ENCODE results near the gene PPME1. TPM values are rescaled to one million over a fixed set of nuclear protein-coding genes. Genes with fewer than 3 reads are reported as not detected.

PPME1 gene
- total and polyA plus RNA-seq, 9 of the 15 experiments (the other 6 are each of a cell fraction or from before 2014, with no cell fraction given), result 9.8 to 81.7 (median 37.6) TPM

DNA sequence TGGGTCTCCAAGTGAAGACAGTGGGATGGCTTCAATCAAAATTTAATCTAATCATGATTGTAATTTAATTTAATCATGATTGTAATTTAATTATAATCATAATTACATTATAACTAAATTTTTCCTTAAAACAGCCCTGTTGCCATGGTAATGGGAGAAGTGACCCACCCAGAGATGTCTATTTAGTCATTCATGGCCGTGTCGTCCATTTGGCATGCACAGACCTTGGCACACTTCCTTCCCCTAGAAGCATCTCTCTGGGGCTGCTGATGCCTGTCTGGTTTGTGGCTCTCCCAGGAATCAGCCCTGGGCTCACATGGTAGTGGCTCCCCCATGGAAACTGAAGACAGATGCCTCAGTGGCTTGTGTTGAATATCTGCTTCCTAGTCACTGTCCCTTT lies 113.4 kb downstream of the PPME1 start:
- no peaks in the 10 kb centered on the region for H3K36me3 ChIP-seq (ENCODE audit: control insufficient read depth, insufficient read depth, low read length)
- H4K20me1 ChIP-seq (replicated peaks; ENCODE audit: control insufficient read depth, insufficient read depth, low read length), result no peaks in the 10 kb centered on the region
- no peak for DNase-seq (ENCODE audit: extremely low read depth in 1 of 4, low spot score in 3 of 4)
- intact Hi-C loops (cut with micrococcal nuclease) (no loop called here), in situ Hi-C loops (cut with MboI) (no loop called here)
- H3K27me3 ChIP-seq (ENCODE audit: control insufficient read depth in 2 of 2, insufficient read depth in 2 of 2, low read length in 2 of 2), result peaks cover 0 to 1% of the 10 kb centered on the region in 2 experiments; a peak in 1 of 5 replicates
- no peak for FAIRE-seq
- no peak overlapping the region for H3K9ac ChIP-seq (ENCODE audit: insufficient read depth in 1 of 2, low read depth in 2 of 2, low read length in 2 of 2)
- H3K9me1 ChIP-seq (ENCODE audit: control insufficient read depth, insufficient read depth, low read length), result no peaks in the 10 kb centered on the region
- no peak overlapping the region for H3K4me2 ChIP-seq (ENCODE audit: insufficient read depth, low read length)
- no TSS peak for BruUV-seq (replicated peaks)
- H3K9me3 ChIP-seq (replicated peaks; ENCODE audit: control insufficient read depth, insufficient read depth, low read depth, low read length), result no peaks in the 10 kb centered on the region
- 0% methylated on average over 2 of the region's 2 CpGs for WGBS (ENCODE audit: insufficient coverage, low coverage, missing lambda C conversion rate)
- no peak overlapping the region for H3K27ac ChIP-seq (ENCODE audit: extremely low read depth, low read depth, low read length)
- no peaks in the 10 kb centered on the region for H3K79me2 ChIP-seq (ENCODE audit: control insufficient read depth, insufficient read depth, low read length)
- ATAC-seq, result no peak
- no peak for TF ChIP-seq LEF1 (IDR thresholded peaks at IDR 0.05)
- TF ChIP-seq RFX1 (IDR thresholded peaks at IDR 0.05), result peak; percentile 56
- no peak overlapping the region for H2AFZ ChIP-seq (ENCODE audit: low read depth, low read length)
- no peaks in the 10 kb centered on the region for H3K4me1 ChIP-seq (replicated peaks in 1 of 2; ENCODE audit: control insufficient read depth in 2 of 2, insufficient read depth in 2 of 2, low read length in 2 of 2)
- ChIA-PET CTCF (ENCODE audit: low intra/inter-chr PET ratio) (no interaction called here), POLR2A (no interaction called here)
- no peak overlapping the region for H3K4me3 ChIP-seq

DNA sequence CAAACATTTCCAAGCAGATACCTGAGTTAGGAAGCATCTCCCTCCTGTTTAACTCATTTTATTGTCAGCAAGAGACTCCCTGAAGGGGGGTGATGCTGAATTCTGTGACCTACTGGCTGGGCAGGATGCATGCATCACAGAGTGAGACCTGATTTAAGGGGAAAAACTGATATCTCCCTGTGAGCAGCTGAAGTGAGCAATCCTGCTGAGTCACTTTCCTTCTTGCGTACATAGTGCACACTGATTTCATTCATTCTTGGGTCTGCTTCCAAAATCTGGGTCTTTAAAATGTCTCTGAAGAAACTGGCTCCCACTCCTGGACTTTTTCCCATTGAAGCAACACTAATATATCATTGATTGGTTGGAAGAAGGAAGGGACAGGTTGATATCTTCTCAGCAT lies 117.1 kb downstream of the PPME1 start:
- no peak overlapping the region for H3K4me2 ChIP-seq (ENCODE audit: insufficient read depth, low read length)
- intact Hi-C loops (cut with micrococcal nuclease) (no loop called here), in situ Hi-C loops (cut with MboI) (no loop called here)
- H4K20me1 ChIP-seq (replicated peaks; ENCODE audit: control insufficient read depth, insufficient read depth, low read length), result no peaks in the 10 kb centered on the region
- no peaks in the 10 kb centered on the region for H3K9me3 ChIP-seq (replicated peaks; ENCODE audit: control insufficient read depth, insufficient read depth, low read depth, low read length)
- no TSS peak for BruUV-seq (replicated peaks)
- no peak overlapping the region for H2AFZ ChIP-seq (ENCODE audit: low read depth, low read length)
- H3K4me3 ChIP-seq, result no peak overlapping the region
- H3K4me1 ChIP-seq (replicated peaks in 1 of 2; ENCODE audit: control insufficient read depth in 2 of 2, insufficient read depth in 2 of 2, low read length in 2 of 2), result no peaks in the 10 kb centered on the region
- no peaks in the 10 kb centered on the region for H3K27me3 ChIP-seq (ENCODE audit: control insufficient read depth in 2 of 2, insufficient read depth in 2 of 2, low read length in 2 of 2)
- FAIRE-seq (peak; percentile 62), DNase-seq (ENCODE audit: extremely low read depth in 1 of 4, low spot score in 3 of 4) (peak in 2 of 4 experiments; percentile 29 to 36), ATAC-seq (no peak)
- whole genome bisulfite sequencing (ENCODE audit: insufficient coverage, low coverage, missing lambda C conversion rate), result 5% methylated on average over 1 of the region's 1 CpG
- ChIA-PET POLR2A (interaction anchor here (0.5 to 0.6 kb wide), 2 partner anchors 60 to 959 kb away, joined by 3 read pairs; no protein-coding TSS in a partner anchor), CTCF (ENCODE audit: low intra/inter-chr PET ratio) (no interaction called here)
- H3K9ac ChIP-seq (ENCODE audit: insufficient read depth in 1 of 2, low read depth in 2 of 2, low read length in 2 of 2), result no peak overlapping the region
- H3K27ac ChIP-seq (ENCODE audit: extremely low read depth, low read depth, low read length), result no peak overlapping the region
- H3K36me3 ChIP-seq (ENCODE audit: control insufficient read depth, insufficient read depth, low read length), result no peaks in the 10 kb centered on the region
- H3K79me2 ChIP-seq (ENCODE audit: control insufficient read depth, insufficient read depth, low read length), result no peaks in the 10 kb centered on the region
- no peaks in the 10 kb centered on the region for H3K9me1 ChIP-seq (ENCODE audit: control insufficient read depth, insufficient read depth, low read length)
- TF ChIP-seq, protein P1, sequence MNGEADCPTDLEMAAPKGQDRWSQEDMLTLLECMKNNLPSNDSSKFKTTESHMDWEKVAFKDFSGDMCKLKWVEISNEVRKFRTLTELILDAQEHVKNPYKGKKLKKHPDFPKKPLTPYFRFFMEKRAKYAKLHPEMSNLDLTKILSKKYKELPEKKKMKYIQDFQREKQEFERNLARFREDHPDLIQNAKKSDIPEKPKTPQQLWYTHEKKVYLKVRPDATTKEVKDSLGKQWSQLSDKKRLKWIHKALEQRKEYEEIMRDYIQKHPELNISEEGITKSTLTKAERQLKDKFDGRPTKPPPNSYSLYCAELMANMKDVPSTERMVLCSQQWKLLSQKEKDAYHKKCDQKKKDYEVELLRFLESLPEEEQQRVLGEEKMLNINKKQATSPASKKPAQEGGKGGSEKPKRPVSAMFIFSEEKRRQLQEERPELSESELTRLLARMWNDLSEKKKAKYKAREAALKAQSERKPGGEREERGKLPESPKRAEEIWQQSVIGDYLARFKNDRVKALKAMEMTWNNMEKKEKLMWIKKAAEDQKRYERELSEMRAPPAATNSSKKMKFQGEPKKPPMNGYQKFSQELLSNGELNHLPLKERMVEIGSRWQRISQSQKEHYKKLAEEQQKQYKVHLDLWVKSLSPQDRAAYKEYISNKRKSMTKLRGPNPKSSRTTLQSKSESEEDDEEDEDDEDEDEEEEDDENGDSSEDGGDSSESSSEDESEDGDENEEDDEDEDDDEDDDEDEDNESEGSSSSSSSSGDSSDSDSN (IDR thresholded peaks at IDR 0.05; ENCODE audit: borderline replicate concordance in 1 of 2, low read depth in 2 of 2, low read length in 2 of 2), result no peak
- TF ChIP-seq RFX7 (CRISPR knock-in tag; IDR thresholded peaks at IDR 0.05) (no peak), GTF2A2 (tag; IDR thresholded peaks at IDR 0.05) (no peak), PML (IDR thresholded peaks at IDR 0.05; ENCODE audit: low read length) (no peak), ZNF3 (CRISPR knock-in tag; IDR thresholded peaks at IDR 0.05) (no peak), CHD1 (IDR thresholded peaks at IDR 0.05; ENCODE audit: low read length) (no peak), LEF1 (IDR thresholded peaks at IDR 0.05) (no peak), ZNF79 (CRISPR knock-in tag; IDR thresholded peaks at IDR 0.05; ENCODE audit: low read depth) (no peak), ZNF586 (CRISPR knock-in tag; conservative IDR thresholded peaks at IDR 0.05) (no peak)
